NB4 (cell line): ENCODE results near the gene MAPK4.

Experiments used
- DNase-seq: peaks from one replicate; pipeline ENCODE4 v3.0.0; 2010; ENCODE audit warnings: low read depth
- H3K4me3 ChIP-seq: one replicate; pipeline ENCODE4 v1.5.1; 2011; ENCODE audit warnings: mild to moderate bottlenecking, low read depth, low read length, moderate library complexity
- MYC ChIP-seq: IDR thresholded peaks from 2 replicates; pipeline ENCODE4 v1.6.1; 2011; ENCODE audit warnings: low read depth, low read length
- POLR2A ChIP-seq: IDR thresholded peaks from 2 replicates; pipeline ENCODE4 v1.6.1; 2011; ENCODE audit warnings: mild to moderate bottlenecking; ENCODE audit not compliant: insufficient read length; ENCODE audit errors: extremely low read depth
- TF ChIP-seq, protein P1 (sequence below): IDR thresholded peaks from one replicate; pipeline ENCODE4 v1.5.1; 2012; ENCODE audit warnings: low read depth, low read length
- TF ChIP-seq, protein P2 (sequence below): IDR thresholded peaks from 2 replicates; pipeline ENCODE4 v1.6.1; 2011; ENCODE audit warnings: low read depth, low read length

MAPK4 gene

DNA sequence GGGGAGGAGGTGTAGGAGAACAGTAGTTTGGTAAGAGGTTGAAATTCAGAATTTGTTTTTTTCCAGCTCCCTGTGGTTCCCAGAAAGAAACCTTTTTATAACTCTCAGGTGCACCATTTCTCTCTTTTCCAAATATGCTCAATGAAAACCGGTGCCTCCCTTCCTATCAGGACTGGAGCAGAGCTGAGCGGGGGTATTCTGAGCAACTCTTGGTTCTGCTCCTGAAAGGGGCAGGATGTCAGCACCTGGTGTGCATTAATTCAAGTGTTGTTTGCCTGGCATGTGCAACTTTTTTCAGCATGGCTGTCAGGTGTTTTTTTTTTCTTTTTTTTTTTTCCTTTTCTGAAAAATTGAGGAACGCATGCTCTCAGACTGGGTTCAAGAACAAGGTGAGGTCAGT is 74.1 kb downstream of the MAPK4 start:
- DNase-seq, result no peak
- TF ChIP-seq, protein P1, sequence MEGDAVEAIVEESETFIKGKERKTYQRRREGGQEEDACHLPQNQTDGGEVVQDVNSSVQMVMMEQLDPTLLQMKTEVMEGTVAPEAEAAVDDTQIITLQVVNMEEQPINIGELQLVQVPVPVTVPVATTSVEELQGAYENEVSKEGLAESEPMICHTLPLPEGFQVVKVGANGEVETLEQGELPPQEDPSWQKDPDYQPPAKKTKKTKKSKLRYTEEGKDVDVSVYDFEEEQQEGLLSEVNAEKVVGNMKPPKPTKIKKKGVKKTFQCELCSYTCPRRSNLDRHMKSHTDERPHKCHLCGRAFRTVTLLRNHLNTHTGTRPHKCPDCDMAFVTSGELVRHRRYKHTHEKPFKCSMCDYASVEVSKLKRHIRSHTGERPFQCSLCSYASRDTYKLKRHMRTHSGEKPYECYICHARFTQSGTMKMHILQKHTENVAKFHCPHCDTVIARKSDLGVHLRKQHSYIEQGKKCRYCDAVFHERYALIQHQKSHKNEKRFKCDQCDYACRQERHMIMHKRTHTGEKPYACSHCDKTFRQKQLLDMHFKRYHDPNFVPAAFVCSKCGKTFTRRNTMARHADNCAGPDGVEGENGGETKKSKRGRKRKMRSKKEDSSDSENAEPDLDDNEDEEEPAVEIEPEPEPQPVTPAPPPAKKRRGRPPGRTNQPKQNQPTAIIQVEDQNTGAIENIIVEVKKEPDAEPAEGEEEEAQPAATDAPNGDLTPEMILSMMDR, result no peak
- TF ChIP-seq, protein P2, sequence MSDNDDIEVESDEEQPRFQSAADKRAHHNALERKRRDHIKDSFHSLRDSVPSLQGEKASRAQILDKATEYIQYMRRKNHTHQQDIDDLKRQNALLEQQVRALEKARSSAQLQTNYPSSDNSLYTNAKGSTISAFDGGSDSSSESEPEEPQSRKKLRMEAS, result no peak
- TF ChIP-seq MYC (no peak), POLR2A (no peak)
- H3K4me3 ChIP-seq, result no peak overlapping the region

DNA sequence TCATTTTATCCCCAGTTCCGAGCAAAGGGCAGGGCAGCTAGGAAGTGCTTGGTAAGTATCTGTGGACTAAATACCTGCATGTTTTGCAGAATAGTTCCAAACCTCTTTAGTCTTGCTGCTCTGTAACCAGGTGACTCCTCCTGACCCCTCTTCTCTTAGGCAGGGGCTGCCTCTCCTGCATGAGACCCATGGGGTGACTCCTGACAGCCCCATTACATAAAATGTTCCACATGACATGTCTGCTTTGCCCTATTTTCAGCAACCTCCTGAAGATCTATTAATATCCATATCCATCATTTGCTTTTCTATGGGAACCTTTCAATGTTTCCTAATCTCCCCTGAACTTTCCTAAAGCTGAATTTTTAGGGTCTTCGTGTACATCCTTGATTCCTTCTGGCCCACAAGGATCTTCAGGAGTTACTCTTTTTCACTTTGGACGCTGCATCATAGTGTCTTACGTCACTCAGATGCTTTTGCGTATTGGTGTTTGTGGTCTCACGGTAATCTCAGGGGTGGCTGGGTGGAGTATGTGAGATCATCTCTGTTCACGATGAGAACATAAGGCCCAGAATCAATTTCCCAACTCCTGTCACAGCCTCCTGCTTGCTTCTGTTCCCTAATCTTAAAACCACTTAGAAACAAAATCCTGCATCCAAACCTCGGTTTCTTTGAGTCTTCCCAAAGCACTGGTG is 76.6 kb downstream of the MAPK4 start:
- H3K4me3 ChIP-seq, result no peak overlapping the region
- no peak for DNase-seq
- TF ChIP-seq MYC (no peak), POLR2A (no peak)
- TF ChIP-seq, protein P1, result no peak
- TF ChIP-seq, protein P2, result no peak

DNA sequence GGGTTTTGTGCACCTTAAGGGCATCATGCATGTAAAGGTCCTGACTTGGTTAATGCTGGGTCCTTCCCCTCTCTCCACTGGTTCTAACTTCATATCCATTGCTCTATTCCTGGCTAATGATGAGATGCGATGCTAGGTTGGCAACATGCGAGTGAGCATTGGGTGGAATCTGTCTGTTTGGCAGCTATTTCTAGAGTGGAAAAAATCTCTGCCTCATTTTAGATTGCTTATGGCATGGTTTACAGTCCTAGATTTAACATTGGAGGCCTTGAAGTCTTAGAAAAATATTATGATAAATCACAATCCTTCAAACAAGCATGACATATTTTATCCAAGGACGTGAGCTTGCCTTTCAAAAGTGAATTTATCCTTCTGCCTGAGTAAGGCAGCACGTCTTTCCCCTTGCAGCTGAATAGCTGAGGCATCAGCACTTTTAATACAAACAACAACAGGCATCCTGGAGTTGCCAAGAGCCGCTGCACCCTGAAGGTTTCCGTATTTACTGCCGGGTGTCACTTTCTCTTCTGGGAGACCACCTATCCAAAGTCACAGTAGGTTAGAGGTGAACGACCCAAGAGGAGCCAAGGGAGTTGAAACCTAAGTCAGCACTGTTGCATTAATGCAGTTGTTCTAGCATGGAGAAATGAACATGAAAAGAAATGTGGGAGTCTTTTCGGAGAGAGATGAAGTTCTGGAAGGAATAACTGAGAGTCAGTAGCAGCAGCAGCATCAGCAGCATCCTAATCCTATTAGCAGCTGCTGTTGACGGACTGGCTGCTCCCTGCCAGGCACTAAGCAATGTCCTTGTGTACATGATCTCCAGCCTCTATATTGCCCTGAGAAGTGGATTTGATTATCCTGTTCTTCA is 78.4 kb downstream of the MAPK4 start:
- TF ChIP-seq, protein P2, result no peak
- TF ChIP-seq, protein P1, result no peak
- TF ChIP-seq MYC (no peak), POLR2A (no peak)
- DNase-seq, result no peak
- H3K4me3 ChIP-seq, result no peak overlapping the region

DNA sequence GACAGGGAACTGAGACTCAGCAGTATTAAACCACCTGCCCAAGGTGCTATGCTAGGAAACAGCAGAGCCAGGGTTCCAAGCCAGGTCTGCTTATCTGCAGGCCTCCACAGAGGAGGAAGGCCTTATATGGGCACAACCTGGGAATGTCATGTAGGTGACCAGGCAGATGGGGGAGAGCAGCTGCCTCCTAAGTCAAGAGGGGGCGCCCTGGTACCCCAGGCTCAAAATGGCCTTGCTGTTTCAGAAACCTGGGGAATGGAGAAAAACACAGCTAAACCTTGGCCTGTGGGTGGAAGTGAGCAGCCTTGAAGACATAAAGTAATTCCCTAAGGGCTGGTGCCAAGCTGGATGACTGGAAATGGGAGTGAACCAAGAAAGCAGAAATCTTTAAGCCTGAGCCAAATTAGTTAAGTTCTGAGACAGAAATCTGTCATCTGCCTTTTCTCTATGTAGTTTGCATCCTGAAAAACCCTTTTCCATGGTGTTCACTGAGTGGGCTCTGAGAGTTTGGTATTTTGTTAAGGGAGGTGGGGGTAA is 79.1 kb downstream of the MAPK4 start:
- no peak for DNase-seq
- H3K4me3 ChIP-seq, result no peak overlapping the region
- TF ChIP-seq, protein P2, result no peak
- TF ChIP-seq MYC (no peak), POLR2A (no peak)
- TF ChIP-seq, protein P1, result no peak

DNA sequence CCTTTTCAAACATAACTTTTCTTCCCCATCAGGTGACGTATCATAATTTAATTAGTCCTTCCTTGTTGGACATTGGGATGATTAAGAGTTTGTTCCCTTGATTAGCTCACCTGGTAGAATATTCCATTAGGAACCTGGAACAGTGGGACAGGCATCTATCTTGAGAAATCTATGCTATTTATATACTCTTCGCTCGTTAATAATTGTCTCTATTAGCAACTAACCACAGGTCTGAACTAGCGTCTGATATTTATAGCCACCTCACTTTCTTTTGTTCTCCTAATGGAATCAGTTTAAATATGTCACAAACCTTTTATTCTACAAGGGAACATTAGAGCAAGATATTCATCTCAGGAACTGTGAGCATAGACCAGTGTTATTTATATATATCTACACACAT is 79.8 kb downstream of the MAPK4 start:
- DNase-seq, result no peak
- H3K4me3 ChIP-seq, result no peak overlapping the region
- TF ChIP-seq, protein P1, result no peak
- TF ChIP-seq POLR2A (no peak), MYC (no peak)
- TF ChIP-seq, protein P2, result no peak
